ENCODE measurements around the gene PALLD. TPM values are rescaled to one million over a fixed set of nuclear protein-coding genes. Genes with fewer than 3 reads are reported as not detected.

Gene PALLD
- total RNA-seq, 5 donors from 2014 or later (not counting 1 experiment from before 2014, with no cell fraction given), result 0.56 to 1.9 (median 0.93) TPM

GRCh38 chr4:168613869-168614268 is 117.0 kb downstream of the PALLD start:
- Mint-ChIP-seq H3K36me3 (no peaks in the 10 kb centered on the region), H3K4me1 (no peaks in the 10 kb centered on the region), H3K9me3 (no peaks in the 10 kb centered on the region), H3K27ac (no peak overlapping the region), H3K4me3 (no peak overlapping the region), H3K27me3 (peaks cover under 1 to 9% of the 10 kb centered on the region in 2 donors)
- Histone ChIP-seq H3K4me3 (ENCODE audit: control insufficient read depth in 1 of 2, extremely low read depth in 1 of 2, low read length in 1 of 2) (no peak overlapping the region), H3K9me3 (no peaks in the 10 kb centered on the region), H3K4me1 (ENCODE audit: control insufficient read depth in 1 of 2, extremely low read depth in 1 of 2, insufficient read depth in 2 of 2, low read length in 2 of 2) (no peaks in the 10 kb centered on the region), H3K27ac (ENCODE audit: low read length) (no peak overlapping the region), H3K36me3 (ENCODE audit: control insufficient read depth in 2 of 2, extremely low read depth in 1 of 2, insufficient read depth in 1 of 2, low read length in 1 of 2) (no peaks in the 10 kb centered on the region), H3K27me3 (replicated peaks in 1 of 2; ENCODE audit: control insufficient read depth in 2 of 2, extremely low read depth in 1 of 2, insufficient read depth in 2 of 2, low read length in 1 of 2) (peaks cover 0 to 3% of the 10 kb centered on the region in 2 experiments)
- DNase-seq, result no peak
- WGBS (ENCODE audit: insufficient coverage), result no CpG with 5 or more reads among the region's 5 CpGs
- no peak for ATAC-seq (replicated peaks in 1 of 4)
- ChIA-PET POLR2A (interaction anchor here in 1 of 2 donors (0.8 kb wide), 1 partner anchor 12 kb away, joined by 4 read pairs; no protein-coding TSS in a partner anchor), CTCF (no interaction called here)

DNA sequence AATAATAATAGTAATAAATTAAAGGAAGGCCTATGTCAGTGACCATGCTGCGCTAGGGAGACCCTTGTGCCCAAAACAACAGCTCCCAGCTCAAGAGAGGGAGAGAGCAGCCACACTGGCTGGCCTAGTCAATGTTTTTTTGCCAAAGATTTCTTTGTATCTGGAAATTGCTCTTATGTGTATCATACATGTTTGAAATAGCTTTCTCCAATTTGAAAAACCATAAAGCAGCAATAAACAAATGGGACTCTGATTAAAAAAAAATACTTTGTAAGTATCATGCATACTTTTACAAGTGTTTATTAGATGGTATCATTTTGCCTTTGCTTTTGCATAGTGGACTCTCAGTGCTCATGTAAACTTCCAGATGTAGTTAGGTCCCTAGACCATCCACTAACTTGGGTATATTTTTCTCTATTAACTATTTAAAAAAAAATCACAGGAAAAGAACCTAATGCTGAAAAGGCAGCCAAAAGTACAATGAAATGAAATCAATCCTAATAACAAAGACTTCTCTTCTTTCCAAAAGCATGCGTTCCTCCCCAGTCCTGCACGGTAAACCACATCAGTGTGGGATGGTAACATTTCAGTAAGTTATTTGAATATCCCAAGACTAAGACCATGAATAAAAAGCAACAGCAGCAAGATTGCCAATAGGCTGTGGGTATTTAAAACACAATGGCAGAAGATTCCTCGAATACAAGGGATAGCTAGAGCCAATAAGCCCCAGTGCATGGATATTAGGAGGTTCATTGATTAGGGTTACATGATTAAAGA is 117.6 kb downstream of the PALLD start:
- H3K27me3 ChIP-seq (replicated peaks in 1 of 2; ENCODE audit: control insufficient read depth in 2 of 2, extremely low read depth in 1 of 2, insufficient read depth in 2 of 2, low read length in 1 of 2), result peaks cover 0 to under 1% of the 10 kb centered on the region in 2 experiments
- Mint-ChIP-seq H3K27me3 (peaks cover 0 to 12% of the 10 kb centered on the region in 2 donors), H3K4me3 (no peak overlapping the region), H3K36me3 (no peaks in the 10 kb centered on the region), H3K4me1 (no peaks in the 10 kb centered on the region), H3K9me3 (no peaks in the 10 kb centered on the region), H3K27ac (no peak overlapping the region)
- DNase-seq (no peak), ATAC-seq (replicated peaks in 1 of 4) (no peak)
- ChIA-PET CTCF (no interaction called here), POLR2A (interaction anchor here in 1 of 2 donors (0.8 kb wide), 1 partner anchor 13 kb away, joined by 4 read pairs; no protein-coding TSS in a partner anchor)
- no peaks in the 10 kb centered on the region for H3K4me1 ChIP-seq (ENCODE audit: control insufficient read depth in 1 of 2, extremely low read depth in 1 of 2, insufficient read depth in 2 of 2, low read length in 2 of 2)
- no peak overlapping the region for H3K4me3 ChIP-seq (ENCODE audit: control insufficient read depth in 1 of 2, extremely low read depth in 1 of 2, low read length in 1 of 2)
- WGBS (ENCODE audit: insufficient coverage), result 45% methylated on average over 2 of the region's 4 CpGs
- H3K9me3 ChIP-seq, result no peaks in the 10 kb centered on the region
- no peaks in the 10 kb centered on the region for H3K36me3 ChIP-seq (ENCODE audit: control insufficient read depth in 2 of 2, extremely low read depth in 1 of 2, insufficient read depth in 1 of 2, low read length in 1 of 2)
- no peak overlapping the region for H3K27ac ChIP-seq (ENCODE audit: low read length)

- peaks cover 0 to 12% of the 10 kb centered on the region in 2 donors for H3K27me3 Mint-ChIP-seq
- no peaks in the 10 kb centered on the region for H3K36me3 Mint-ChIP-seq
- H3K4me1 ChIP-seq (ENCODE audit: control insufficient read depth in 1 of 2, extremely low read depth in 1 of 2, insufficient read depth in 2 of 2, low read length in 2 of 2), result no peaks in the 10 kb centered on the region
- H3K4me3 ChIP-seq (ENCODE audit: control insufficient read depth in 1 of 2, extremely low read depth in 1 of 2, low read length in 1 of 2), result no peak overlapping the region
- no peaks in the 10 kb centered on the region for H3K9me3 ChIP-seq
- ChIA-PET POLR2A (no interaction called here), CTCF (interaction anchor here in 1 of 2 donors (0.7 kb wide), 1 partner anchor 868 kb away, joined by 3 read pairs; no protein-coding TSS in a partner anchor)
- ATAC-seq (replicated peaks in 1 of 4), result no peak
- H3K27ac Mint-ChIP-seq, result no peak overlapping the region
- no peak overlapping the region for H3K4me3 Mint-ChIP-seq
- H3K27me3 ChIP-seq (replicated peaks in 1 of 2; ENCODE audit: control insufficient read depth in 2 of 2, extremely low read depth in 1 of 2, insufficient read depth in 2 of 2, low read length in 1 of 2), result peaks cover 0 to 2% of the 10 kb centered on the region in 2 experiments
- DNase-seq, result no peak
- H3K4me1 Mint-ChIP-seq, result no peaks in the 10 kb centered on the region
- 39% methylated on average over 2 of the region's 5 CpGs for WGBS (ENCODE audit: insufficient coverage)
- no peaks in the 10 kb centered on the region for H3K36me3 ChIP-seq (ENCODE audit: control insufficient read depth in 2 of 2, extremely low read depth in 1 of 2, insufficient read depth in 1 of 2, low read length in 1 of 2)
- no peak overlapping the region for H3K27ac ChIP-seq (ENCODE audit: low read length)
- H3K9me3 Mint-ChIP-seq, result no peaks in the 10 kb centered on the region
These were observed 118.6 kb downstream of the PALLD start for GRCh38 chr4:168615294-168616065.

GRCh38 chr4:168618577-168619265 is 121.9 kb downstream of the PALLD start:
- Histone ChIP-seq H3K27me3 (replicated peaks in 1 of 2; ENCODE audit: control insufficient read depth in 2 of 2, extremely low read depth in 1 of 2, insufficient read depth in 2 of 2, low read length in 1 of 2) (peaks cover 0 to 2% of the 10 kb centered on the region in 2 experiments), H3K4me1 (ENCODE audit: control insufficient read depth in 1 of 2, extremely low read depth in 1 of 2, insufficient read depth in 2 of 2, low read length in 2 of 2) (no peaks in the 10 kb centered on the region), H3K4me3 (ENCODE audit: control insufficient read depth in 1 of 2, extremely low read depth in 1 of 2, low read length in 1 of 2) (no peak overlapping the region), H3K27ac (ENCODE audit: low read length) (no peak overlapping the region), H3K9me3 (no peaks in the 10 kb centered on the region), H3K36me3 (ENCODE audit: control insufficient read depth in 2 of 2, extremely low read depth in 1 of 2, insufficient read depth in 1 of 2, low read length in 1 of 2) (no peaks in the 10 kb centered on the region)
- H3K36me3 Mint-ChIP-seq, result no peaks in the 10 kb centered on the region
- ChIA-PET CTCF (no interaction called here), POLR2A (no interaction called here)
- ATAC-seq (replicated peaks in 1 of 4) (no peak), DNase-seq (no peak)
- H3K27ac Mint-ChIP-seq, result no peak overlapping the region
- WGBS (ENCODE audit: insufficient coverage), result 92% methylated on average over 2 of the region's 8 CpGs
- H3K4me3 Mint-ChIP-seq, result no peak overlapping the region
- H3K4me1 Mint-ChIP-seq, result no peaks in the 10 kb centered on the region
- no peaks in the 10 kb centered on the region for H3K9me3 Mint-ChIP-seq
- H3K27me3 Mint-ChIP-seq, result peaks cover 26 to 27% of the 10 kb centered on the region in 2 donors

DNA sequence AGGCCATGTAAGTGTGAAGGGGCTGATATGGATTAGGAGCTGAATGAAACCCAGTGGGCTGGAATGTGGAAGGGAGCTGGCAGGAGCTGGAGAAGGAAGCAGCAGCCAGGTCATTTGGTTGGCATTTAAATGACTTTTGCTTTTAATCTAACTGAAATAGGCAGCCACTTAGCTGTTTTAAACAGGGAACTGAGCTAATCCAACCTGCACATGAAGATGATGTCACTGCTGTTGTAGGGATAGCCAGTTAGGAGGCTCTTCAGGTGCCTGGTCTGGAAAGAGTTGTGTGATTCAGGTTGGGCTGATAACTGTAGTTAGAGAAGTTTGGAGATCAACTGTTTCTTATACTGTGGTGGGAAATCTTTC is 122.4 kb downstream of the PALLD start:
- H3K36me3 Mint-ChIP-seq, result no peaks in the 10 kb centered on the region
- no peak overlapping the region for H3K4me3 ChIP-seq (ENCODE audit: control insufficient read depth in 1 of 2, extremely low read depth in 1 of 2, low read length in 1 of 2)
- H3K27me3 Mint-ChIP-seq, result peaks cover 27 to 29% of the 10 kb centered on the region in 2 donors
- H3K9me3 Mint-ChIP-seq, result no peaks in the 10 kb centered on the region
- ChIA-PET CTCF (no interaction called here), POLR2A (no interaction called here)
- H3K4me1 ChIP-seq (ENCODE audit: control insufficient read depth in 1 of 2, extremely low read depth in 1 of 2, insufficient read depth in 2 of 2, low read length in 2 of 2), result no peaks in the 10 kb centered on the region
- H3K4me3 Mint-ChIP-seq, result no peak overlapping the region
- peaks cover 0 to 2% of the 10 kb centered on the region in 2 experiments for H3K27me3 ChIP-seq (replicated peaks in 1 of 2; ENCODE audit: control insufficient read depth in 2 of 2, extremely low read depth in 1 of 2, insufficient read depth in 2 of 2, low read length in 1 of 2)
- no peak for ATAC-seq (replicated peaks in 1 of 4)
- no peak overlapping the region for H3K27ac Mint-ChIP-seq
- no peaks in the 10 kb centered on the region for H3K4me1 Mint-ChIP-seq
- no peaks in the 10 kb centered on the region for H3K36me3 ChIP-seq (ENCODE audit: control insufficient read depth in 2 of 2, extremely low read depth in 1 of 2, insufficient read depth in 1 of 2, low read length in 1 of 2)
- H3K9me3 ChIP-seq, result no peaks in the 10 kb centered on the region
- DNase-seq, result no peak
- no peak overlapping the region for H3K27ac ChIP-seq (ENCODE audit: low read length)

DNA sequence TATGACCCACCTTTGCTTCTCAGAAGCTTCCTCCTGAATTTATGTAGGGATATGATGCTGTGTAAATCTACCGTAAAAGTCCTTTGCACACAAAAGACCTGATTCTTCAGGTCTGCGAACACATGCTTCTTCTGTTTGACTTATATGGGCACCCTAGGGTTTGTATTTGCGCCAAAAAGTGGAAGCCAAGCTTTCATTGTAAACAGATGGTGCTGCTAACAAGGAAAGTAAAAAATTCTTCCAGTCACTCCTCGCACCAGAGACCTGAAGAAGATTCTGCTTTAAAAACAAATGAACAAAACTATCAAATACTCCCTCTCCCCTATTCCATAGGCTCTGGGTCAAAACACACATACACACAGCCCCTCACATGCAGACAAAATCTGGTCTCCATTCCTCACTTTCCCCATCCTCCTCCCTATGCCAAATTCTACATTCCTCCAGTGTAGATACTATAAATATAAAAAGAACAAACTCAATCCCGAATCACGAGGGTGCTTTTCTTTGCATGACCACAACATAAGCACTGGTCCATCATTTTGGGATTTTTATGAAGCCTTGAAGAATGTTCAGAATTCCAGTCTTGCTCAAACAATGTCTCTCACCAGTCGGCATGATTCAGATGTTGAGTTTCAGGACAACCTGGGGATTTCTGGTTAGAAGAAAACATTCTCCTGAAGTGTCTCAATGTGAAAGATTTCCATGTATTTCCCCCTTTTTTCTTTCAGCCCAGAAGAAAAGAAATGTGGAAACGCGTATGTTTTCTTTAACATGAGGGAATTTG is 125.1 kb downstream of the PALLD start:
- Mint-ChIP-seq H3K4me1 (no peaks in the 10 kb centered on the region), H3K4me3 (no peak overlapping the region), H3K27me3 (peaks cover 30 to 31% of the 10 kb centered on the region in 2 donors), H3K9me3 (no peaks in the 10 kb centered on the region), H3K27ac (no peak overlapping the region), H3K36me3 (no peaks in the 10 kb centered on the region)
- Histone ChIP-seq H3K4me1 (ENCODE audit: control insufficient read depth in 1 of 2, extremely low read depth in 1 of 2, insufficient read depth in 2 of 2, low read length in 2 of 2) (no peaks in the 10 kb centered on the region), H3K9me3 (no peaks in the 10 kb centered on the region), H3K27ac (ENCODE audit: low read length) (no peak overlapping the region), H3K27me3 (replicated peaks in 1 of 2; ENCODE audit: control insufficient read depth in 2 of 2, extremely low read depth in 1 of 2, insufficient read depth in 2 of 2, low read length in 1 of 2) (peaks cover 0 to 5% of the 10 kb centered on the region in 2 experiments), H3K4me3 (ENCODE audit: control insufficient read depth in 1 of 2, extremely low read depth in 1 of 2, low read length in 1 of 2) (no peak overlapping the region), H3K36me3 (ENCODE audit: control insufficient read depth in 2 of 2, extremely low read depth in 1 of 2, insufficient read depth in 1 of 2, low read length in 1 of 2) (no peaks in the 10 kb centered on the region)
- ChIA-PET CTCF (no interaction called here), POLR2A (interaction anchor here (0.5 to 0.6 kb wide), 2 partner anchors 21 to 750 kb away, joined by 3 to 10 read pairs; no protein-coding TSS in a partner anchor)
- 80% methylated on average over 1 of the region's 9 CpGs for WGBS (ENCODE audit: insufficient coverage)
- ATAC-seq (replicated peaks in 1 of 4), result no peak
- DNase-seq, result no peak
